Peyer's patch (tissue), 4 donors: Measurements from ENCODE around the gene DNM3. TPM values are rescaled to one million over a fixed set of nuclear protein-coding genes. Genes with fewer than 3 reads are reported as not detected.
A peak's percentile ranks its signal among the peaks of the same experiment; 100 is the strongest.

ENCODE experiments used
- DNase-seq, 3 donors: peaks; one replicate each; pipeline ENCODE4 v3.0.0-alpha.2; 2017 to 2019
- H3K27ac ChIP-seq, 4 donors: fragments of 200-600 bp; sonication (generic); one replicate each; pipeline ENCODE4 v1.5.1; 2016 to 2019
- H3K27me3 ChIP-seq, 2 donors: fragments of 200-600 bp; sonication (generic); one replicate each; pipeline ENCODE4 v1.5.1; 2019
- H3K36me3 ChIP-seq, 3 donors: fragments of 200-600 bp; sonication (generic); one replicate each; pipeline ENCODE4 v1.5.1; 2016 to 2019
- H3K4me1 ChIP-seq, 4 donors: fragments of 200-600 bp; sonication (generic); one replicate each; pipeline ENCODE4 v1.5.1; 2016 to 2019
- H3K4me3 ChIP-seq, 4 donors: fragments of 200-600 bp; sonication (generic); 1 replicate in 3 of 4; 2 replicates in 1 of 4; pipeline ENCODE4 v1.5.1; 2016 to 2019; ENCODE audit warnings: mild to moderate bottlenecking in 1 of 4
- H3K9me3 ChIP-seq, 4 donors: fragments of 200-600 bp; sonication (generic); one replicate each; pipeline ENCODE4 v1.5.1; 2016 to 2019; ENCODE audit warnings: mild to moderate bottlenecking in 1 of 4
- CTCF ChIP-seq, 6 experiments: fragments of 450-650 bp in 4 of 6; fragments of 200-600 bp in 2 of 6; sonication (generic) in 1 of 6; IDR thresholded peaks; one replicate each; pipeline ENCODE4 v1.5.1; 2017 to 2019; ENCODE audit warnings: antibody characterized with exemption in 6 of 6, mild to moderate bottlenecking in 3 of 6, moderate library complexity in 1 of 6
- POLR2A ChIP-seq, 2 donors: fragments of 450-650 bp; IDR thresholded peaks; one replicate each; pipeline ENCODE4 v1.5.1; 2017; ENCODE audit warnings: antibody characterized with exemption in 2 of 2, mild to moderate bottlenecking in 2 of 2, moderate library complexity in 2 of 2
- total RNA-seq, 4 donors: library from RNA; depleted of rRNA; stranded (reverse); fragments of >200 nt; gene quantifications; one replicate each; pipeline ENCODE4 v1.1.0, GENCODE V29; 2016

DNM3 gene
- total RNA-seq, 4 donors from 2014 or later, result 1.4 to 11.6 (median 2.0) TPM

GRCh38 chr1:172145231-172145651 is 303.9 kb downstream of the DNM3 start:
- Histone ChIP-seq H3K27me3 (no peaks in the 10 kb centered on the region), H3K4me1 (no peaks in the 10 kb centered on the region), H3K9me3 (no peaks in the 10 kb centered on the region), H3K27ac (peak overlapping the region; percentile 12 to 87 (median 58)), H3K4me3 (peak overlapping the region in 1 of 4 donors; percentile 50), H3K36me3 (no peaks in the 10 kb centered on the region)
- no peak for DNase-seq
- TF ChIP-seq CTCF (IDR thresholded peaks at IDR 0.05) (no peak), POLR2A (IDR thresholded peaks at IDR 0.05) (no peak)

GRCh38 chr1:172145656-172146055 is 304.4 kb downstream of the DNM3 start:
- no peak for DNase-seq
- Histone ChIP-seq H3K27me3 (no peaks in the 10 kb centered on the region), H3K27ac (peak overlapping the region; percentile 12 to 87 (median 58)), H3K36me3 (no peaks in the 10 kb centered on the region), H3K4me1 (no peaks in the 10 kb centered on the region), H3K4me3 (no peak overlapping the region), H3K9me3 (no peaks in the 10 kb centered on the region)
- TF ChIP-seq POLR2A (IDR thresholded peaks at IDR 0.05), result no peak

GRCh38 chr1:172146141-172146850 is 305.0 kb downstream of the DNM3 start:
- TF ChIP-seq CTCF (IDR thresholded peaks at IDR 0.05) (no peak), POLR2A (IDR thresholded peaks at IDR 0.05) (no peak)
- peak overlapping the region in 2 of 4 donors; percentile 39 to 87 for H3K27ac ChIP-seq
- DNase-seq, result no peak
- H3K9me3 ChIP-seq, result no peaks in the 10 kb centered on the region
- H3K4me3 ChIP-seq, result no peak overlapping the region
- no peaks in the 10 kb centered on the region for H3K36me3 ChIP-seq
- H3K27me3 ChIP-seq, result no peaks in the 10 kb centered on the region
- no peaks in the 10 kb centered on the region for H3K4me1 ChIP-seq

- Histone ChIP-seq H3K4me1 (no peaks in the 10 kb centered on the region), H3K27me3 (no peaks in the 10 kb centered on the region), H3K27ac (no peak overlapping the region), H3K9me3 (no peaks in the 10 kb centered on the region), H3K4me3 (no peak overlapping the region), H3K36me3 (no peaks in the 10 kb centered on the region)
- no peak for DNase-seq
- TF ChIP-seq CTCF (IDR thresholded peaks at IDR 0.05), result no peak
- TF ChIP-seq POLR2A (IDR thresholded peaks at IDR 0.05), result no peak
Measured at GRCh38 chr1:172147541-172147940, 306.2 kb downstream of the DNM3 start.

GRCh38 chr1:172148213-172148612 is 306.9 kb downstream of the DNM3 start:
- Histone ChIP-seq H3K27ac (no peak overlapping the region), H3K4me1 (no peaks in the 10 kb centered on the region), H3K4me3 (no peak overlapping the region), H3K9me3 (no peaks in the 10 kb centered on the region), H3K27me3 (no peaks in the 10 kb centered on the region), H3K36me3 (no peaks in the 10 kb centered on the region)
- DNase-seq, result no peak
- TF ChIP-seq CTCF (IDR thresholded peaks at IDR 0.05), result no peak
- TF ChIP-seq POLR2A (IDR thresholded peaks at IDR 0.05), result no peak

GRCh38 chr1:172148707-172149106 is 307.4 kb downstream of the DNM3 start:
- no peaks in the 10 kb centered on the region for H3K27me3 ChIP-seq
- no peak overlapping the region for H3K4me3 ChIP-seq
- H3K36me3 ChIP-seq, result no peaks in the 10 kb centered on the region
- H3K27ac ChIP-seq, result peak overlapping the region in 1 of 4 donors; percentile 1
- no peaks in the 10 kb centered on the region for H3K4me1 ChIP-seq
- no peaks in the 10 kb centered on the region for H3K9me3 ChIP-seq
- no peak for DNase-seq
- TF ChIP-seq POLR2A (IDR thresholded peaks at IDR 0.05), result no peak
- no peak for TF ChIP-seq CTCF (IDR thresholded peaks at IDR 0.05)
